ENCODE measurements around the gene PRLR. TPM values are rescaled to one million over a fixed set of nuclear protein-coding genes. Genes with fewer than 3 reads are reported as not detected.

The PRLR gene
- total RNA-seq, 1 experiment from 2014 or later: 0.59 TPM

GRCh38 chr5:35239476-35239875 is 9.2 kb upstream of the PRLR start:
- CTCF ChIA-PET: no interaction called here
- Mint-ChIP-seq H3K4me1 (ENCODE audit: low read depth, unreplicated experiment) (peaks cover 11% of the 10 kb centered on the region), H3K4me3 (ENCODE audit: low read depth, unreplicated experiment) (no peak overlapping the region), H3K36me3 (ENCODE audit: insufficient read depth, unreplicated experiment) (no peaks in the 10 kb centered on the region), H3K27ac (ENCODE audit: unreplicated experiment) (no peak overlapping the region), H3K9me3 (ENCODE audit: low read depth, unreplicated experiment) (no peaks in the 10 kb centered on the region), H3K27me3 (ENCODE audit: unreplicated experiment) (no peaks in the 10 kb centered on the region)
- BruUV-seq (replicated peaks): no TSS peak
- no peak for TF ChIP-seq CTCF (IDR thresholded peaks at IDR 0.05; ENCODE audit: unreplicated experiment)
- intact Hi-C loops (cut with micrococcal nuclease; ENCODE audit: unreplicated experiment): no loop called here
- no peak for DNase-seq

GRCh38 chr5:35237580-35238376 is 7.5 kb upstream of the PRLR start:
- intact Hi-C loops (cut with micrococcal nuclease; ENCODE audit: unreplicated experiment): no loop called here
- no peak for TF ChIP-seq CTCF (IDR thresholded peaks at IDR 0.05; ENCODE audit: unreplicated experiment)
- Mint-ChIP-seq H3K9me3 (ENCODE audit: low read depth, unreplicated experiment) (no peaks in the 10 kb centered on the region), H3K27ac (ENCODE audit: unreplicated experiment) (no peak overlapping the region), H3K36me3 (ENCODE audit: insufficient read depth, unreplicated experiment) (no peaks in the 10 kb centered on the region), H3K4me3 (ENCODE audit: low read depth, unreplicated experiment) (no peak overlapping the region), H3K4me1 (ENCODE audit: low read depth, unreplicated experiment) (peaks cover 11% of the 10 kb centered on the region), H3K27me3 (ENCODE audit: unreplicated experiment) (peaks cover 6% of the 10 kb centered on the region)
- no peak for DNase-seq
- no TSS peak for BruUV-seq (replicated peaks)
- CTCF ChIA-PET: no interaction called here

- no peak for DNase-seq
- Mint-ChIP-seq H3K36me3 (ENCODE audit: insufficient read depth, unreplicated experiment) (no peaks in the 10 kb centered on the region), H3K9me3 (ENCODE audit: low read depth, unreplicated experiment) (no peaks in the 10 kb centered on the region), H3K27ac (ENCODE audit: unreplicated experiment) (no peak overlapping the region), H3K4me3 (ENCODE audit: low read depth, unreplicated experiment) (no peak overlapping the region), H3K27me3 (ENCODE audit: unreplicated experiment) (peaks cover 16% of the 10 kb centered on the region), H3K4me1 (ENCODE audit: low read depth, unreplicated experiment) (peaks cover 11% of the 10 kb centered on the region)
- CTCF ChIA-PET: no interaction called here
- TF ChIP-seq CTCF (IDR thresholded peaks at IDR 0.05; ENCODE audit: unreplicated experiment): no peak
- no TSS peak for BruUV-seq (replicated peaks)
- intact Hi-C loops (cut with micrococcal nuclease; ENCODE audit: unreplicated experiment): no loop called here
These were observed 6.5 kb upstream of the PRLR start for GRCh38 chr5:35236770-35237169.

- no TSS peak for BruUV-seq (replicated peaks)
- peaks cover 40% of the 10 kb centered on the region for H3K27me3 Mint-ChIP-seq (ENCODE audit: unreplicated experiment)
- no peak for DNase-seq
- intact Hi-C loops (cut with micrococcal nuclease; ENCODE audit: unreplicated experiment): no loop called here
- H3K9me3 Mint-ChIP-seq (ENCODE audit: low read depth, unreplicated experiment): no peaks in the 10 kb centered on the region
- no peak for TF ChIP-seq CTCF (IDR thresholded peaks at IDR 0.05; ENCODE audit: unreplicated experiment)
- peaks cover 5% of the 10 kb centered on the region for H3K36me3 Mint-ChIP-seq (ENCODE audit: insufficient read depth, unreplicated experiment)
- no peak overlapping the region for H3K27ac Mint-ChIP-seq (ENCODE audit: unreplicated experiment)
- peaks cover 22% of the 10 kb centered on the region for H3K4me1 Mint-ChIP-seq (ENCODE audit: low read depth, unreplicated experiment)
- CTCF ChIA-PET: no interaction called here
- no peak overlapping the region for H3K4me3 Mint-ChIP-seq (ENCODE audit: low read depth, unreplicated experiment)
These were observed 3.3 kb upstream of the PRLR start for GRCh38 chr5:35233601-35234000.

Measured in Calu3 (cell line).